Liver (tissue), 9 donors: ENCODE data around the gene SLC1A2. TPM values are rescaled to one million over a fixed set of nuclear protein-coding genes. Genes with fewer than 3 reads are reported as not detected.

Experiments
- DNase-seq: peaks from one replicate; pipeline ENCODE4 v3.0.0-alpha.2; 2017; ENCODE audit warnings: low spot score
- H3K27ac ChIP-seq, 2 donors: one replicate each; pipeline ENCODE4 v1.7.0; 2013; ENCODE audit warnings: inconsistent platforms in 2 of 2, low read length in 2 of 2, control low read depth in 1 of 2, low read depth in 1 of 2, mild to moderate bottlenecking in 1 of 2
- H3K27me3 ChIP-seq, 4 donors: one replicate each; pipeline versions ENCODE4 v1.6.1 to v1.7.0; 2013; ENCODE audit warnings: low read length in 3 of 4, inconsistent platforms in 1 of 4, mild to moderate bottlenecking in 1 of 4, moderate library complexity in 1 of 4; ENCODE audit not compliant: control insufficient read depth in 4 of 4, insufficient read depth in 4 of 4
- H3K36me3 ChIP-seq, 4 donors: one replicate each; pipeline versions ENCODE4 v1.6.1 to v1.7.0; 2013; ENCODE audit warnings: low read length in 3 of 4, mild to moderate bottlenecking in 3 of 4, low read depth in 1 of 4, moderate library complexity in 1 of 4; ENCODE audit not compliant: control insufficient read depth in 4 of 4, insufficient read depth in 3 of 4
- H3K4me1 ChIP-seq, 4 donors: one replicate each; pipeline versions ENCODE4 v1.6.1 to v1.7.0; 2013; ENCODE audit warnings: low read length in 3 of 4, mild to moderate bottlenecking in 3 of 4, moderate library complexity in 1 of 4; ENCODE audit not compliant: control insufficient read depth in 4 of 4, insufficient read depth in 4 of 4
- H3K4me3 ChIP-seq, 3 donors: one replicate each; pipeline versions ENCODE4 v1.6.1 to v1.7.0; 2013; ENCODE audit warnings: low read length in 3 of 3, control low read depth in 1 of 3, low read depth in 1 of 3, mild to moderate bottlenecking in 1 of 3
- H3K9ac ChIP-seq, 2 donors: one replicate each; pipeline ENCODE4 v1.7.0; 2013; ENCODE audit warnings: low read length in 2 of 2, mild to moderate bottlenecking in 2 of 2, moderate library complexity in 2 of 2, control low read depth in 1 of 2, low read depth in 1 of 2
- H3K9me3 ChIP-seq, 4 donors: one replicate each; pipeline versions ENCODE4 v1.6.1 to v1.7.0; 2013; ENCODE audit warnings: low read length in 3 of 4; ENCODE audit not compliant: control insufficient read depth in 4 of 4
- ATF3 ChIP-seq: IDR thresholded peaks from 2 replicates; pipeline ENCODE4 v1.6.1; 2016; ENCODE audit warnings: antibody characterized with exemption
- CTCF ChIP-seq: fragments of 150-350 bp; IDR thresholded peaks from 2 replicates; pipeline ENCODE4 v1.5.1; 2017; ENCODE audit warnings: improper control_type of control experiment, low read depth, low read length; ENCODE audit not compliant: missing input control
- EGR1 ChIP-seq, 2 donors: IDR thresholded peaks; 2 replicates each; pipeline ENCODE4 v1.6.1; 2016 to 2018; ENCODE audit warnings: antibody characterized with exemption in 2 of 2, low read depth in 2 of 2
- FOXA1 ChIP-seq: IDR thresholded peaks from 2 replicates; pipeline ENCODE4 v1.6.1; 2016; ENCODE audit warnings: antibody characterized with exemption
- FOXA2 ChIP-seq: IDR thresholded peaks from 2 replicates; pipeline ENCODE4 v1.6.1; 2016; ENCODE audit warnings: antibody characterized with exemption
- GABPA ChIP-seq, 2 donors: IDR thresholded peaks in 1 of 2; conservative IDR thresholded peaks in 1 of 2; 2 replicates each; pipeline ENCODE4 v1.6.1; 2016; ENCODE audit warnings: antibody characterized with exemption in 2 of 2, mild to moderate bottlenecking in 1 of 2, moderate library complexity in 1 of 2
- HNF4A ChIP-seq, 2 donors: conservative IDR thresholded peaks; 2 replicates each; pipeline ENCODE4 v1.6.1; 2016; ENCODE audit warnings: antibody characterized with exemption in 2 of 2, mild to moderate bottlenecking in 2 of 2
- HNF4G ChIP-seq: IDR thresholded peaks from 2 replicates; pipeline ENCODE4 v1.6.1; 2016; ENCODE audit warnings: antibody characterized with exemption
- JUND ChIP-seq, 2 donors: IDR thresholded peaks; 2 replicates each; pipeline ENCODE4 v1.6.1; 2016; ENCODE audit warnings: antibody characterized with exemption in 2 of 2
- NR2F2 ChIP-seq: IDR thresholded peaks from 2 replicates; pipeline ENCODE4 v1.6.1; 2016; ENCODE audit warnings: antibody characterized with exemption
- RAD21 ChIP-seq, 2 donors: IDR thresholded peaks; 2 replicates each; pipeline ENCODE4 v1.6.1; 2016; ENCODE audit warnings: antibody characterized with exemption in 2 of 2, mild to moderate bottlenecking in 2 of 2
- REST ChIP-seq: IDR thresholded peaks from 2 replicates; pipeline ENCODE4 v1.6.1; 2016; ENCODE audit warnings: antibody characterized with exemption, mild to moderate bottlenecking
- RXRA ChIP-seq, 2 donors: IDR thresholded peaks; 2 replicates each; pipeline ENCODE4 v1.6.1; 2017 to 2018; ENCODE audit warnings: antibody characterized with exemption in 2 of 2, mild to moderate bottlenecking in 1 of 2
- SP1 ChIP-seq: IDR thresholded peaks from 2 replicates; pipeline ENCODE4 v1.6.1; 2018; ENCODE audit warnings: antibody characterized with exemption, mild to moderate bottlenecking
- TAF1 ChIP-seq: conservative IDR thresholded peaks from 2 replicates; pipeline ENCODE4 v1.6.1; 2016; ENCODE audit warnings: antibody characterized with exemption, mild to moderate bottlenecking
- YY1 ChIP-seq: IDR thresholded peaks from 2 replicates; pipeline ENCODE4 v1.6.1; 2016; ENCODE audit warnings: antibody characterized with exemption, mild to moderate bottlenecking
- ZBTB33 ChIP-seq: IDR thresholded peaks from 2 replicates; pipeline ENCODE4 v1.6.1; 2016; ENCODE audit warnings: antibody characterized with exemption
- WGBS: extraction: QIAGEN DNeasy Blood & Tissue Kit; methylation state at CpG from one replicate; pipeline ENCODE4 v1.1.7; 2013; 5-methylcytosine and 5-hydroxymethylcytosine counted together
- polyA plus RNA-seq, 2 donors: library from polyadenylated mRNA; stranded (reverse) in 1 of 2; unstranded in 1 of 2; fragments of 200-250 nt in 1 of 2; fragments of >200 nt in 1 of 2; fragmentation: Nextera tagmentation in 1 of 2; extraction: Ambion mirVana in 1 of 2; gene quantifications; one replicate each; pipeline versions ENCODE4 v1.2.1 to v1.2.3, GENCODE V29; 2013 to 2015
- total RNA-seq, 2 donors: library from RNA; depleted of rRNA; stranded (reverse); fragments of >200 nt; gene quantifications; one replicate each; pipeline ENCODE4 v1.2.3, GENCODE V29; 2014
- TF ChIP-seq, protein P1 (sequence below): IDR thresholded peaks from 2 replicates; pipeline ENCODE4 v1.6.1; 2016; ENCODE audit warnings: antibody characterized with exemption
- donor health status: healthy.
- donor health status: healthy.
- donor health status: healthy.
- donor health status: healthy.
- donor health status: healthy.

The SLC1A2 gene
- total and polyA plus RNA-seq, 4 donors, result 6.4 to 19.5 (median 13.5) TPM

DNA sequence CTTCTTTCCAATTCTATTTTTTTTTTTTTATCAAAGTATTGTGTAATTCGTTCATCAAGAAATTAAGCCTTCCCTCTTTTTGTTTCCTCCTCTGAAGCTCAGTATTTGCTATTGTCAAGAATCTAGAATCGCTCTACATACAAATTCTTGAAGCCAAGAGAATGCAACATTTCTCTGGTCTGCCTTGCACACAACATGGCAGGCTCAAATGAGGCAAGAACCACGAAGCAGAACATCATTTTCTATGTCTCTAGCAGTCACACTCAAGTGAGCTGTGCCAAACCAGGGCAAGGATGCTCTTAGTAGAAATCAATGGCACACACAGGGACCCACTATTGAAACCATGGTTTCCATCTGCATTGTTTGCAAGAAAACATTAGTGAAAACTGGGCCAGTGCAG, 46.7 kb upstream of the SLC1A2 start:
- no peak overlapping the region for H3K4me3 ChIP-seq
- no peaks in the 10 kb centered on the region for H3K36me3 ChIP-seq
- H3K9me3 ChIP-seq, result no peaks in the 10 kb centered on the region
- H3K9ac ChIP-seq, result no peak overlapping the region
- TF ChIP-seq HNF4A (conservative IDR thresholded peaks at IDR 0.05) (no peak), YY1 (no peak), RAD21 (IDR thresholded peaks at IDR 0.05) (no peak), GABPA (IDR thresholded peaks at IDR 0.05 in 1 of 2, conservative IDR thresholded peaks at IDR 0.05 in 1 of 2) (no peak), CTCF (no peak), NR2F2 (no peak), ZBTB33 (no peak), EGR1 (IDR thresholded peaks at IDR 0.05; ENCODE audit: low read depth in 2 of 2) (no peak), FOXA1 (no peak), TAF1 (no peak), FOXA2 (no peak), RXRA (IDR thresholded peaks at IDR 0.05) (no peak), REST (no peak), JUND (IDR thresholded peaks at IDR 0.05) (no peak)
- peaks cover 0 to 7% (median 0%) of the 10 kb centered on the region in 4 donors for H3K27me3 ChIP-seq
- WGBS, result 75% methylated on average over 3 of the region's 3 CpGs
- no peak overlapping the region for H3K27ac ChIP-seq
- DNase-seq, result no peak
- no peaks in the 10 kb centered on the region for H3K4me1 ChIP-seq

- Histone ChIP-seq H3K36me3 (no peaks in the 10 kb centered on the region), H3K4me3 (no peak overlapping the region), H3K27ac (no peak overlapping the region), H3K4me1 (no peaks in the 10 kb centered on the region), H3K9me3 (no peaks in the 10 kb centered on the region), H3K9ac (no peak overlapping the region), H3K27me3 (peaks cover 0 to 7% (median 0%) of the 10 kb centered on the region in 4 donors)
- DNase-seq, result no peak
- WGBS, result 91% methylated on average over 1 of the region's 1 CpG
- TF ChIP-seq YY1 (no peak), RAD21 (IDR thresholded peaks at IDR 0.05) (no peak), TAF1 (no peak), SP1 (no peak), ZBTB33 (no peak), FOXA2 (no peak), RXRA (IDR thresholded peaks at IDR 0.05) (no peak), EGR1 (IDR thresholded peaks at IDR 0.05; ENCODE audit: low read depth in 2 of 2) (no peak), ATF3 (no peak), NR2F2 (no peak), CTCF (no peak), FOXA1 (no peak), JUND (IDR thresholded peaks at IDR 0.05) (no peak), HNF4G (no peak), GABPA (IDR thresholded peaks at IDR 0.05 in 1 of 2, conservative IDR thresholded peaks at IDR 0.05 in 1 of 2) (no peak)
- TF ChIP-seq, protein P1, sequence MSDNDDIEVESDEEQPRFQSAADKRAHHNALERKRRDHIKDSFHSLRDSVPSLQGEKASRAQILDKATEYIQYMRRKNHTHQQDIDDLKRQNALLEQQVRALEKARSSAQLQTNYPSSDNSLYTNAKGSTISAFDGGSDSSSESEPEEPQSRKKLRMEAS, result no peak
Measured at GRCh38 chr11:35464308-35464707, 45.0 kb upstream of the SLC1A2 start.
